ENCODE measurements around the gene COMMD9. TPM values are rescaled to one million over a fixed set of nuclear protein-coding genes. Genes with fewer than 3 reads are reported as not detected.

COMMD9 gene
- total RNA-seq, 1 donor, result 35.4 TPM

GRCh38 chr11:36309779-36310178 is 20.6 kb upstream of the COMMD9 start:
- TF ChIP-seq CTCF (IDR thresholded peaks at IDR 0.05; ENCODE audit: insufficient read depth, low read depth, low read length), result no peak
- H3K4me3 ChIP-seq (ENCODE audit: low read depth, low read length), result no peak overlapping the region
- DNase-seq (ENCODE audit: low read depth), result no peak

GRCh38 chr11:36308577-36308976 is 19.4 kb upstream of the COMMD9 start:
- DNase-seq (ENCODE audit: low read depth), result no peak
- H3K4me3 ChIP-seq (ENCODE audit: low read depth, low read length), result no peak overlapping the region
- TF ChIP-seq CTCF (IDR thresholded peaks at IDR 0.05; ENCODE audit: insufficient read depth, low read depth, low read length), result no peak

GRCh38 chr11:36306888-36307287 is 17.7 kb upstream of the COMMD9 start:
- DNase-seq (ENCODE audit: low read depth), result peak; percentile 54
- H3K4me3 ChIP-seq (ENCODE audit: low read depth, low read length), result no peak overlapping the region
- peak; percentile 38 for TF ChIP-seq CTCF (IDR thresholded peaks at IDR 0.05; ENCODE audit: insufficient read depth, low read depth, low read length)

- TF ChIP-seq CTCF (IDR thresholded peaks at IDR 0.05; ENCODE audit: insufficient read depth, low read depth, low read length), result no peak
- no peak overlapping the region for H3K4me3 ChIP-seq (ENCODE audit: low read depth, low read length)
- DNase-seq (ENCODE audit: low read depth), result no peak
These were observed 15.8 kb upstream of the COMMD9 start for GRCh38 chr11:36305047-36305446.

- no peak for TF ChIP-seq CTCF (IDR thresholded peaks at IDR 0.05; ENCODE audit: insufficient read depth, low read depth, low read length)
- H3K4me3 ChIP-seq (ENCODE audit: low read depth, low read length), result no peak overlapping the region
- peak; percentile 51 for DNase-seq (ENCODE audit: low read depth)
These were observed 15.1 kb upstream of the COMMD9 start for GRCh38 chr11:36304351-36304750.

GRCh38 chr11:36300650-36301049 is 11.4 kb upstream of the COMMD9 start:
- DNase-seq (ENCODE audit: low read depth), result peak; percentile 29
- TF ChIP-seq CTCF (IDR thresholded peaks at IDR 0.05; ENCODE audit: insufficient read depth, low read depth, low read length), result no peak
- H3K4me3 ChIP-seq (ENCODE audit: low read depth, low read length), result no peak overlapping the region

- DNase-seq (ENCODE audit: low read depth), result peak; percentile 98
- no peak overlapping the region for H3K4me3 ChIP-seq (ENCODE audit: low read depth, low read length)
- TF ChIP-seq CTCF (IDR thresholded peaks at IDR 0.05; ENCODE audit: insufficient read depth, low read depth, low read length), result no peak
These were observed 7.8 kb upstream of the COMMD9 start for GRCh38 chr11:36296884-36297543.

Measured in fibroblast of villous mesenchyme (primary cell).